CD4-positive, alpha-beta T cell treated with Interleukin-2 at 100 ng/mL for 4 hours (primary cell): ENCODE measurements around the gene PPIF.

Experiments
- DNase-seq: peaks from one replicate; pipeline ENCODE4 v3.0.0-alpha.2; 2020; ENCODE audit warnings: low spot score

PPIF gene

GRCh38 chr10:79313911-79314439 is 33.3 kb upstream of the PPIF start:
- no peak for DNase-seq

GRCh38 chr10:79314761-79315601 is 32.3 kb upstream of the PPIF start:
- DNase-seq = no peak

- DNase-seq = no peak
These were observed 31.7 kb upstream of the PPIF start for GRCh38 chr10:79315602-79315920.

- peak; percentile 24 for DNase-seq
These were observed 30.4 kb upstream of the PPIF start for GRCh38 chr10:79316671-79317431.

GRCh38 chr10:79318369-79318768 is 28.9 kb upstream of the PPIF start:
- no peak for DNase-seq

GRCh38 chr10:79319115-79319771 is 28.0 kb upstream of the PPIF start:
- DNase-seq = no peak

GRCh38 chr10:79320316-79320715 is 27.0 kb upstream of the PPIF start:
- DNase-seq = no peak

- peak; percentile 53 for DNase-seq
These were observed 26.3 kb upstream of the PPIF start for GRCh38 chr10:79320820-79321493.

GRCh38 chr10:79321494-79321882 is 25.8 kb upstream of the PPIF start:
- no peak for DNase-seq

- DNase-seq = no peak
These were observed 25.3 kb upstream of the PPIF start for GRCh38 chr10:79321951-79322350.

GRCh38 chr10:79322616-79323543 is 24.4 kb upstream of the PPIF start:
- DNase-seq = peak; percentile 88

GRCh38 chr10:79323602-79324001 is 23.7 kb upstream of the PPIF start:
- DNase-seq = no peak

- DNase-seq = no peak
These were observed 23.1 kb upstream of the PPIF start for GRCh38 chr10:79324032-79324695.

- DNase-seq = no peak
These were observed 20.7 kb upstream of the PPIF start for GRCh38 chr10:79326361-79327089.

- DNase-seq = no peak
These were observed 20.2 kb upstream of the PPIF start for GRCh38 chr10:79327090-79327457.

GRCh38 chr10:79328147-79328701 is 19.0 kb upstream of the PPIF start:
- DNase-seq = no peak

- DNase-seq = no peak
These were observed 18.3 kb upstream of the PPIF start for GRCh38 chr10:79328737-79329504.

- no peak for DNase-seq
These were observed 17.7 kb upstream of the PPIF start for GRCh38 chr10:79329529-79329928.

- no peak for DNase-seq
These were observed 16.0 kb upstream of the PPIF start for GRCh38 chr10:79331226-79331625.
